ENCODE measurements around the gene ERG.

Gene ERG

GRCh38 chr21:38355353-38355752 is 142.9 kb downstream of the ERG start:
- no peak for DNase-seq

GRCh38 chr21:38354746-38355145 is 143.5 kb downstream of the ERG start:
- DNase-seq = no peak

GRCh38 chr21:38354231-38354630 is 144.0 kb downstream of the ERG start:
- DNase-seq = no peak

GRCh38 chr21:38352536-38353219 is 145.6 kb downstream of the ERG start:
- no peak for DNase-seq

- DNase-seq = no peak
These were observed 146.2 kb downstream of the ERG start for GRCh38 chr21:38351961-38352521.

GRCh38 chr21:38351176-38351959 is 146.9 kb downstream of the ERG start:
- no peak for DNase-seq

- no peak for DNase-seq
These were observed 147.6 kb downstream of the ERG start for GRCh38 chr21:38350684-38351083.

- DNase-seq = no peak
These were observed 148.3 kb downstream of the ERG start for GRCh38 chr21:38349977-38350376.

GRCh38 chr21:38349111-38349746 is 149.0 kb downstream of the ERG start:
- DNase-seq = no peak

GRCh38 chr21:38346286-38346685 is 152.0 kb downstream of the ERG start:
- no peak for DNase-seq

GRCh38 chr21:38343691-38344090 is 154.6 kb downstream of the ERG start:
- DNase-seq = no peak

GRCh38 chr21:38342739-38343138 is 155.5 kb downstream of the ERG start:
- DNase-seq = no peak

GRCh38 chr21:38341546-38342012 is 156.7 kb downstream of the ERG start:
- DNase-seq = no peak

- no peak for DNase-seq
These were observed 158.1 kb downstream of the ERG start for GRCh38 chr21:38340131-38340530.

GRCh38 chr21:38337793-38338192 is 160.5 kb downstream of the ERG start:
- no peak for DNase-seq

GRCh38 chr21:38334866-38335265 is 163.4 kb downstream of the ERG start:
- no peak for DNase-seq

- DNase-seq = no peak
These were observed 164.7 kb downstream of the ERG start for GRCh38 chr21:38333301-38334272.

GRCh38 chr21:38330666-38331065 is 167.6 kb downstream of the ERG start:
- DNase-seq = no peak
